Measurements from ENCODE around the gene GSPT2.

DNA sequence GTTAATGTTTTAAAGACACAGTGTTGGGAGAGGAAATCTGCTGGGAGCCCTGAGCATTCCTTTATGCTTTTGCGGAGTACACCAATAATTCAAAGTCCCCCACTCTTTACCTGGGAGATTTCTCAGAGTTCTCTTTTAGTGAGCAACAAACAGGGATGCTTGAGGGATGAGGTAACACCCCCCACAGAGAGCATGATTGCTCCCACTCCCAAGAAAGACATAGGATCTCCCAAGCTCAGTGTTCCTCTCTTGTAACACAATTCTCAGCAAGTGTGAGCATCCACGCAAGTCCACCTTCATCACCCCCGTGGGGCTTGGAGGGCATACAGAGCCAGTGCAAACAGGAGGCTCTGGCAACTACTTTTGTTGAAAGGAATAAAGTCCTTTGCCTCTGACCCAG is 36.1 kb downstream of the GSPT2 start:
- TF ChIP-seq ZNF76 (tag by site-specific recombination; IDR thresholded peaks at IDR 0.05; ENCODE audit: borderline replicate concordance, low read depth) = no peak
- TF ChIP-seq, protein P1, sequence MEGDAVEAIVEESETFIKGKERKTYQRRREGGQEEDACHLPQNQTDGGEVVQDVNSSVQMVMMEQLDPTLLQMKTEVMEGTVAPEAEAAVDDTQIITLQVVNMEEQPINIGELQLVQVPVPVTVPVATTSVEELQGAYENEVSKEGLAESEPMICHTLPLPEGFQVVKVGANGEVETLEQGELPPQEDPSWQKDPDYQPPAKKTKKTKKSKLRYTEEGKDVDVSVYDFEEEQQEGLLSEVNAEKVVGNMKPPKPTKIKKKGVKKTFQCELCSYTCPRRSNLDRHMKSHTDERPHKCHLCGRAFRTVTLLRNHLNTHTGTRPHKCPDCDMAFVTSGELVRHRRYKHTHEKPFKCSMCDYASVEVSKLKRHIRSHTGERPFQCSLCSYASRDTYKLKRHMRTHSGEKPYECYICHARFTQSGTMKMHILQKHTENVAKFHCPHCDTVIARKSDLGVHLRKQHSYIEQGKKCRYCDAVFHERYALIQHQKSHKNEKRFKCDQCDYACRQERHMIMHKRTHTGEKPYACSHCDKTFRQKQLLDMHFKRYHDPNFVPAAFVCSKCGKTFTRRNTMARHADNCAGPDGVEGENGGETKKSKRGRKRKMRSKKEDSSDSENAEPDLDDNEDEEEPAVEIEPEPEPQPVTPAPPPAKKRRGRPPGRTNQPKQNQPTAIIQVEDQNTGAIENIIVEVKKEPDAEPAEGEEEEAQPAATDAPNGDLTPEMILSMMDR (tag by site-specific recombination; IDR thresholded peaks at IDR 0.05) = no peak

Measured in HEK293 (cell line).